IMR-90 (cell line): ENCODE results near the gene GAMT. TPM values are rescaled to one million over a fixed set of nuclear protein-coding genes. Genes with fewer than 3 reads are reported as not detected.

Experiments used
- ATAC-seq: fragments of 200-7000 bp; cut with Tn5 transposase; 2 replicates; pipeline ENCODE4 v1.9.1; 2020; ENCODE audit warnings: low read depth, mild to moderate bottlenecking, moderate library complexity
- BruUV-seq: library from RNA; stranded (reverse); fragments of 400-500 nt; replicated peaks from 2 replicates; lab custom pipeline; 2021; lab: Mats Ljungman, UMichigan
- CTCF ChIA-PET: fragments of 300-600 bp; formaldehyde crosslinking; extraction: SDS; loops from one replicate; lab custom pipeline; 2021; ENCODE audit warnings: antibody characterized with exemption; lab: Yijun Ruan, JAX
- POLR2A ChIA-PET: fragments of 300-600 bp; sonication (Branson Sonifier 250); formaldehyde crosslinking; loops from one replicate; lab custom pipeline; 2022; ENCODE audit warnings: antibody characterized with exemption; ENCODE audit not compliant: unreplicated experiment; lab: Charles Lee
- DNase-seq: peaks from one replicate; pipeline ENCODE4 v3.0.0; 2013
- H2AFZ ChIP-seq: replicated peaks from 2 replicates; pipeline ENCODE3; 2013; ENCODE audit warnings: low read length, mild to moderate bottlenecking; ENCODE audit not compliant: poor library complexity
- H2AK5ac ChIP-seq: 2 replicates; pipeline ENCODE4 v1.6.1; 2013; ENCODE audit warnings: low read depth, low read length, inconsistent platforms
- H2AK9ac ChIP-seq: replicated peaks from 2 replicates; pipeline ENCODE3; 2013; ENCODE audit warnings: mild to moderate bottlenecking, low read depth, low read length, moderate library complexity; ENCODE audit not compliant: poor library complexity
- H2BK120ac ChIP-seq: 2 replicates; pipeline ENCODE4 v1.6.1; 2013; ENCODE audit warnings: low read depth, low read length, inconsistent platforms
- H2BK15ac ChIP-seq: 3 replicates; pipeline ENCODE4 v1.6.1; 2013; ENCODE audit warnings: low read depth, low read length, inconsistent platforms
- H2BK20ac ChIP-seq: 2 replicates; pipeline ENCODE4 v1.6.1; 2013; ENCODE audit warnings: low read depth, mild to moderate bottlenecking, inconsistent platforms, low read length, moderate library complexity
- H2BK5ac ChIP-seq: 2 replicates; pipeline ENCODE4 v1.6.1; 2013; ENCODE audit warnings: mild to moderate bottlenecking, low read depth, low read length, inconsistent platforms; ENCODE audit not compliant: poor library complexity, severe bottlenecking
- H3K14ac ChIP-seq: replicated peaks from 2 replicates; pipeline ENCODE4 v1.6.1; 2013; ENCODE audit warnings: low read depth, low read length, inconsistent platforms
- H3K18ac ChIP-seq: 2 replicates; pipeline ENCODE4 v1.6.1; 2013; ENCODE audit warnings: low read depth, low read length, control low read depth
- H3K23ac ChIP-seq: 2 replicates; pipeline ENCODE4 v1.6.1; 2013; ENCODE audit warnings: low read depth, low read length, inconsistent platforms
- H3K27ac ChIP-seq: 2 replicates; pipeline ENCODE4 v1.5.1; 2013; ENCODE audit warnings: mild to moderate bottlenecking, control low read depth, low read length; ENCODE audit not compliant: insufficient read depth
- H3K27me3 ChIP-seq: 2 replicates; pipeline ENCODE4 v1.6.1; 2013; ENCODE audit warnings: low read length; ENCODE audit not compliant: control insufficient read depth, insufficient read depth
- H3K36me3 ChIP-seq: 2 replicates; pipeline ENCODE4 v1.6.1; 2013; ENCODE audit warnings: low read length, mixed read lengths; ENCODE audit not compliant: control insufficient read depth, insufficient read depth
- H3K4ac ChIP-seq: 2 replicates; pipeline ENCODE4 v1.6.1; 2013; ENCODE audit warnings: low read depth, low read length, inconsistent platforms
- H3K4me1 ChIP-seq: 2 replicates; pipeline ENCODE4 v1.6.1; 2013; ENCODE audit warnings: low read length, mixed read lengths; ENCODE audit not compliant: control insufficient read depth, insufficient read depth
- H3K4me2 ChIP-seq: 2 replicates; pipeline ENCODE4 v1.6.1; 2013; ENCODE audit warnings: low read depth, mild to moderate bottlenecking, control low read depth, low read length, moderate library complexity
- H3K4me3 ChIP-seq: 2 replicates; pipeline ENCODE4 v1.5.1; 2013; ENCODE audit warnings: low read depth, mild to moderate bottlenecking, control low read depth, low read length, moderate library complexity; ENCODE audit not compliant: insufficient read depth
- H3K56ac ChIP-seq: 2 replicates; pipeline ENCODE4 v1.6.1; 2013; ENCODE audit warnings: low read length, inconsistent platforms; ENCODE audit not compliant: insufficient read depth; ENCODE audit errors: extremely low read depth
- H3K79me1 ChIP-seq, 2 experiments: 2 replicates each; pipeline ENCODE4 v1.6.1; 2013; ENCODE audit warnings: low read length in 2 of 2, inconsistent platforms in 1 of 2, low read depth in 1 of 2
- H3K9ac ChIP-seq: 2 replicates; pipeline ENCODE4 v1.6.1; 2013; ENCODE audit warnings: low read depth, low read length, control low read depth
- H3K9me1 ChIP-seq: 2 replicates; pipeline ENCODE4 v1.6.1; 2013; ENCODE audit warnings: low read length, inconsistent platforms; ENCODE audit not compliant: insufficient read depth
- H3K9me3 ChIP-seq: 2 replicates; pipeline ENCODE4 v1.6.1; 2013; ENCODE audit warnings: low read length; ENCODE audit not compliant: control insufficient read depth, insufficient read depth
- H4K20me1 ChIP-seq: 2 replicates; pipeline ENCODE4 v1.6.1; 2013; ENCODE audit warnings: low read length, inconsistent platforms; ENCODE audit not compliant: insufficient read depth
- H4K5ac ChIP-seq: 2 replicates; pipeline ENCODE4 v1.6.1; 2013; ENCODE audit warnings: mild to moderate bottlenecking, low read depth, low read length, control low read depth
- H4K8ac ChIP-seq, 2 experiments: 2 replicates each; pipeline ENCODE4 v1.6.1; 2013; ENCODE audit warnings: low read depth in 2 of 2, low read length in 2 of 2, control low read depth in 1 of 2, inconsistent platforms in 1 of 2
- H4K91ac ChIP-seq: 2 replicates; pipeline ENCODE4 v1.6.1; 2013; ENCODE audit warnings: low read depth, low read length, inconsistent platforms; ENCODE audit not compliant: insufficient read depth
- BHLHE40 ChIP-seq: fragments of 150-350 bp; IDR thresholded peaks from 2 replicates; pipeline ENCODE4 v1.6.1; 2016; ENCODE audit warnings: mild to moderate bottlenecking, low read depth, low read length
- CEBPB ChIP-seq: IDR thresholded peaks from 2 replicates; pipeline ENCODE4 v1.6.1; 2012; ENCODE audit warnings: low read depth, low read length, improper control_type of control experiment
- CHD1 ChIP-seq: IDR thresholded peaks from 2 replicates; pipeline ENCODE4 v1.6.1; 2012; ENCODE audit warnings: low read depth, low read length, improper control_type of control experiment
- CTCF ChIP-seq: conservative IDR thresholded peaks from 2 replicates; pipeline ENCODE4 v1.5.1; 2012; ENCODE audit warnings: mild to moderate bottlenecking, low read depth, low read length, improper control_type of control experiment
- FOS ChIP-seq: fragments of 150-350 bp; IDR thresholded peaks from 2 replicates; pipeline ENCODE4 v1.6.1; 2016; ENCODE audit warnings: low read depth, low read length
- MAFK ChIP-seq: IDR thresholded peaks from 2 replicates; pipeline ENCODE4 v1.6.1; 2012; ENCODE audit warnings: low read depth, low read length, improper control_type of control experiment
- MAZ ChIP-seq: IDR thresholded peaks from 2 replicates; pipeline ENCODE4 v1.6.1; 2012; ENCODE audit warnings: low read depth, mild to moderate bottlenecking, low read length, improper control_type of control experiment, moderate library complexity, borderline replicate concordance
- MXI1 ChIP-seq: IDR thresholded peaks from 2 replicates; pipeline ENCODE4 v1.6.1; 2012; ENCODE audit warnings: low read depth, mild to moderate bottlenecking, low read length, moderate library complexity, borderline replicate concordance
- POLR2A ChIP-seq: IDR thresholded peaks from 2 replicates; pipeline ENCODE4 v1.6.1; 2012; ENCODE audit warnings: mild to moderate bottlenecking, low read depth, low read length
- RAD21 ChIP-seq: IDR thresholded peaks from 2 replicates; pipeline ENCODE4 v1.6.1; 2012; ENCODE audit warnings: low read length, improper control_type of control experiment
- RCOR1 ChIP-seq: IDR thresholded peaks from 2 replicates; pipeline ENCODE4 v1.6.1; 2012; ENCODE audit warnings: mild to moderate bottlenecking, low read length, improper control_type of control experiment; ENCODE audit not compliant: insufficient replicate concordance
- RFX5 ChIP-seq: IDR thresholded peaks from 2 replicates; pipeline ENCODE4 v1.8.0; 2012; ENCODE audit warnings: low read depth, mild to moderate bottlenecking, low read length, moderate library complexity
- SMC3 ChIP-seq: fragments of 150-350 bp; IDR thresholded peaks from 2 replicates; pipeline ENCODE4 v1.6.1; 2016; ENCODE audit warnings: low read depth, mild to moderate bottlenecking, antibody characterized with exemption, low read length, moderate library complexity
- USF2 ChIP-seq: fragments of 150-350 bp; IDR thresholded peaks from 2 replicates; pipeline ENCODE4 v1.6.1; 2017; ENCODE audit warnings: mild to moderate bottlenecking, antibody characterized with exemption, low read length, low read depth
- WGBS, 2 experiments: methylation state at CpG; one replicate each; pipeline versions ENCODE4 v1.1.5 to v1.1.7; 2013; ENCODE audit warnings: missing lambda C conversion rate in 2 of 2; ENCODE audit not compliant: insufficient read length in 1 of 2; ENCODE audit errors: extremely low coverage in 2 of 2; 5-methylcytosine and 5-hydroxymethylcytosine counted together
- dilution Hi-C: fragments of 300-500 bp; cut with HindIII; formaldehyde crosslinking; loops from one replicate; pipeline ENCODE4 v1.14.3; 2018; ENCODE audit warnings: low sequenced_read_pairs; ENCODE audit not compliant: unreplicated experiment
- in situ Hi-C: fragments of 300-500 bp; cut with MboI; formaldehyde crosslinking; loops from 3 replicates; pipeline ENCODE4 v1.14.3; 2019; ENCODE audit warnings: low sequenced_read_pairs, inconsistent platforms, mixed read lengths
- intact Hi-C: fragments of 100-400 bp; cut with micrococcal nuclease; formaldehyde crosslinking; loops from 2 replicates; pipeline ENCODE4 v1.10.0; 2022
- polyA plus RNA-seq, 3 experiments: library from polyadenylated mRNA; depleted of rRNA; stranded (reverse); fragments of >200 nt; gene quantifications; 2 replicates each; pipeline ENCODE4 v1.2.3, GENCODE V29; 2012; ENCODE audit warnings: low replicate concordance in 1 of 3
- total RNA-seq: library from RNA; depleted of rRNA; stranded (reverse); fragments of >200 nt; gene quantifications from 2 replicates; pipeline ENCODE4 v1.2.3, GENCODE V29; 2012
- TF ChIP-seq, protein P1 (sequence below): fragments of 150-350 bp; IDR thresholded peaks from 2 replicates; pipeline ENCODE4 v1.6.1; 2016; ENCODE audit warnings: low read depth, mild to moderate bottlenecking, low read length, moderate library complexity, borderline replicate concordance

GAMT gene
- total and polyA plus RNA-seq, 2 of the 4 experiments (the other 2 are of a cell fraction), result 22.8 to 51.8 TPM

DNA sequence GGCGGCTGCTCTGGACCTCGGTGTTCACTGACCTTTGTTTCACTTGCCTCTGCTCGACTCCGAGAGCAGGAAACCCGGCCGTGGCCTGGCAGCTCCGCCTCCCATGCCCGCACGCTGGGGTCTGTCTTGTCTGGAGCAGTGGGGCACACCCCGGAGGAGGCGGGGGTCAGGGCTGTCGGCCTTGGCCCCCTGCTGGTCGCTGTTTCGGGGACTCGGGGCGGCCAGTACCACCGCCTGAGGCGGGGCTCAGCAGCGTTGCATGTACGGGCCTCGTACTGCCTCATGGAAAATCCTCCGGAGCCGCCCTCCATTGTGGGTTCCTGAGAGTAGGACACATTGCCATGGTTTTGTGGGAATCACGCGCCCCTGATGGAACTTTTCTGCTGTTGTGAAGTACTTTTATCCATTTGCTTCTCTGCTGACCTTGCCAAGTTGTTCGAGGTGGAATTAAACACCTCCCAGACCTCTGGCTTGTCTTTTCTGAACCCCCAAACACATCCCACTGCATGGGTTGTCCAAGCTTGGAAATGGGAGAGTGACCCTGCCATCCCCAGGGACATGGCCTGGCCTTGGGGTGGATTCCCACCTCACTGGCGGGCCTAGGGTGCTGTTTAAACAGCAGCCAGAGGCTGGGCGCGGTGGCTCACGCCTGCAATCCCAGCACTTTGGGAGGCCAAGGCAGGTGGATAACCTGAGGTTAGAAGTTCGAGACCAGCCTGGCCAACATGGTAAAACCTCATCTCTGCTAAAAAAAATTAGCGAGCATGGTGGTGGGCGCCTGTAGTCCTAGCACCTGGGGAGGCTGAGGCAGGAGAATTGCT lies 23.2 kb downstream of the GAMT start:
- H2BK15ac ChIP-seq, result no peak overlapping the region
- H2BK5ac ChIP-seq, result no peak overlapping the region
- peaks cover 27% of the 10 kb centered on the region for H3K36me3 ChIP-seq
- no peak overlapping the region for H3K18ac ChIP-seq
- in situ Hi-C loops (no loop called here), dilution Hi-C loops (no loop called here), intact Hi-C loops (loop anchor here (2.0 kb wide), 1 partner anchor 93 kb away; the partner anchor contains the start of gene EFNA2)
- H3K4me1 ChIP-seq, result peaks cover 5% of the 10 kb centered on the region
- H3K27ac ChIP-seq, result no peak overlapping the region
- peaks cover 3% of the 10 kb centered on the region; the same call in 1 of the 2 replicates for H3K9me1 ChIP-seq
- H3K9ac ChIP-seq, result no peak overlapping the region
- no peak overlapping the region for H2BK20ac ChIP-seq
- ATAC-seq, result no peak
- H2BK120ac ChIP-seq, result no peak overlapping the region
- no peaks in the 10 kb centered on the region for H3K9me3 ChIP-seq
- no peak overlapping the region for H2AFZ ChIP-seq
- no peak overlapping the region for H4K91ac ChIP-seq
- H4K20me1 ChIP-seq, result peaks cover 9% of the 10 kb centered on the region; the same call in 1 of the 2 replicates
- H2AK5ac ChIP-seq, result no peak overlapping the region
- POLR2A ChIA-PET, result no interaction called here
- no peaks in the 10 kb centered on the region for H3K27me3 ChIP-seq
- peaks cover 0 to 14% of the 10 kb centered on the region in 2 experiments; a peak in 2 of 4 replicates for H3K79me1 ChIP-seq
- no peak overlapping the region for H3K4me2 ChIP-seq
- no peak overlapping the region for H3K4me3 ChIP-seq
- H4K5ac ChIP-seq, result no peak overlapping the region
- H2AK9ac ChIP-seq, result no peak overlapping the region
- TF ChIP-seq BHLHE40, result no peak
- TF ChIP-seq SMC3, result no peak
- TF ChIP-seq, protein P1, sequence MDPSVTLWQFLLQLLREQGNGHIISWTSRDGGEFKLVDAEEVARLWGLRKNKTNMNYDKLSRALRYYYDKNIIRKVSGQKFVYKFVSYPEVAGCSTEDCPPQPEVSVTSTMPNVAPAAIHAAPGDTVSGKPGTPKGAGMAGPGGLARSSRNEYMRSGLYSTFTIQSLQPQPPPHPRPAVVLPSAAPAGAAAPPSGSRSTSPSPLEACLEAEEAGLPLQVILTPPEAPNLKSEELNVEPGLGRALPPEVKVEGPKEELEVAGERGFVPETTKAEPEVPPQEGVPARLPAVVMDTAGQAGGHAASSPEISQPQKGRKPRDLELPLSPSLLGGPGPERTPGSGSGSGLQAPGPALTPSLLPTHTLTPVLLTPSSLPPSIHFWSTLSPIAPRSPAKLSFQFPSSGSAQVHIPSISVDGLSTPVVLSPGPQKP, result no peak
- no peak for TF ChIP-seq MXI1
- no peak for TF ChIP-seq CHD1
- no peak for TF ChIP-seq CTCF
- no peak for TF ChIP-seq RFX5
- no peak for TF ChIP-seq FOS
- TF ChIP-seq USF2, result no peak
- no peak for TF ChIP-seq MAZ
- no peak for TF ChIP-seq RCOR1
- TF ChIP-seq CEBPB, result no peak
- TF ChIP-seq MAFK, result no peak
- TF ChIP-seq POLR2A, result no peak
- TF ChIP-seq RAD21, result no peak
- DNase-seq, result no peak
- H3K23ac ChIP-seq, result no peak overlapping the region
- H3K14ac ChIP-seq, result no peak overlapping the region
- CTCF ChIA-PET, result no interaction called here
- WGBS, 2 experiments, result 89% methylated on average over 22 of the region's 33 CpGs; no CpG with 5 or more reads in 1 of the 2 experiments
- BruUV-seq, result no TSS peak
- no peak overlapping the region for H3K56ac ChIP-seq
- H3K4ac ChIP-seq, result no peak overlapping the region
- no peak overlapping the region for H4K8ac ChIP-seq
